Panc1 (cell line): Measurements from ENCODE around the gene GPR141. TPM values are rescaled to one million over a fixed set of nuclear protein-coding genes. Genes with fewer than 3 reads are reported as not detected.

Source experiments
- ATAC-seq: fragments of 200-7000 bp; cut with Tn5 transposase; 2 replicates; pipeline ENCODE4 v1.9.1; 2020; ENCODE audit warnings: mild to moderate bottlenecking, moderate library complexity
- BruUV-seq: library from RNA; stranded (reverse); fragments of 400-500 nt; replicated peaks from 2 replicates; lab custom pipeline; 2021; lab: Mats Ljungman, UMichigan
- CTCF ChIA-PET: fragments of 300-600 bp; sonication (Branson Sonifier 250); formaldehyde crosslinking; loops from one replicate; lab custom pipeline; 2022; ENCODE audit warnings: antibody characterized with exemption; lab: Charles Lee
- POLR2A ChIA-PET: fragments of 300-600 bp; sonication (Branson Sonifier 250); formaldehyde crosslinking; loops from one replicate; lab custom pipeline; 2022; ENCODE audit warnings: antibody characterized with exemption; lab: Charles Lee
- DNase-seq: peaks from one replicate; pipeline ENCODE4 v3.0.0-alpha.2; 2010; ENCODE audit warnings: low read depth, low spot score
- H3K27ac ChIP-seq: 2 replicates; pipeline ENCODE4 v1.5.1; 2011; ENCODE audit warnings: mild to moderate bottlenecking, low read length, inconsistent platforms
- H3K27me3 ChIP-seq: fragments of 200-500 bp; sonication (Bioruptor generic); 2 replicates; pipeline ENCODE4 v1.6.0; 2014; ENCODE audit warnings: low read length, inconsistent platforms; ENCODE audit not compliant: control insufficient read depth, insufficient read depth
- H3K36me3 ChIP-seq: fragments of 200-500 bp; sonication (Bioruptor generic); 2 replicates; pipeline ENCODE4 v1.5.1; 2014; ENCODE audit warnings: inconsistent platforms, mild to moderate bottlenecking, low read length, moderate library complexity; ENCODE audit not compliant: control insufficient read depth, insufficient read depth
- H3K4me1 ChIP-seq: 2 replicates; pipeline ENCODE4 v1.5.1; 2011; ENCODE audit warnings: inconsistent platforms, mild to moderate bottlenecking, low read length, moderate library complexity; ENCODE audit not compliant: control insufficient read depth, insufficient read depth
- H3K4me3 ChIP-seq, 2 experiments: 2 replicates each; pipeline ENCODE4 v1.5.1; 2011 to 2012; ENCODE audit warnings: low read depth in 2 of 2, low read length in 2 of 2, mild to moderate bottlenecking in 2 of 2, inconsistent platforms in 1 of 2, moderate library complexity in 1 of 2
- H3K9me3 ChIP-seq: fragments of 200-500 bp; sonication (Bioruptor generic); 2 replicates; pipeline ENCODE4 v1.5.1; 2014; ENCODE audit warnings: low read depth, mild to moderate bottlenecking, inconsistent platforms, low read length, moderate library complexity; ENCODE audit not compliant: control insufficient read depth, insufficient read depth
- POLR2AphosphoS5 ChIP-seq: IDR thresholded peaks from 2 replicates; pipeline ENCODE4 v1.6.1; 2012; ENCODE audit warnings: mild to moderate bottlenecking, low read depth, low read length, moderate library complexity
- REST ChIP-seq, 2 experiments: IDR thresholded peaks; 2 replicates each; pipeline ENCODE4 v1.6.1; 2011 to 2012; ENCODE audit warnings: low read depth in 2 of 2, control low read depth in 1 of 2, low read length in 1 of 2, mild to moderate bottlenecking in 1 of 2, moderate library complexity in 1 of 2; ENCODE audit not compliant: insufficient read depth in 1 of 2
- SIN3A ChIP-seq: IDR thresholded peaks from 2 replicates; pipeline ENCODE4 v1.6.1; 2012; ENCODE audit warnings: low read depth, mild to moderate bottlenecking, low read length, moderate library complexity, borderline replicate concordance; ENCODE audit not compliant: insufficient read depth
- TCF7L2 ChIP-seq: IDR thresholded peaks from 2 replicates; pipeline ENCODE4 v1.6.1; 2011; ENCODE audit warnings: mild to moderate bottlenecking, low read depth, low read length, inconsistent platforms
- in situ Hi-C: cut with HindIII; loops from 2 replicates; pipeline ENCODE4 v1.10.0; 2016; ENCODE audit warnings: low sequenced_read_pairs, low pct_unique_long_range_greater_than_20kb
- intact Hi-C: fragments of 100-400 bp; cut with micrococcal nuclease; formaldehyde crosslinking; loops from one replicate; pipeline ENCODE4 v1.10.0; 2022; ENCODE audit not compliant: unreplicated experiment
- total RNA-seq: library from RNA; stranded (reverse); gene quantifications from one replicate; pipeline ENCODE4 v1.2.1, GENCODE V29; 2021; ENCODE audit not compliant: unreplicated experiment
- TF ChIP-seq, protein P1 (sequence below): fragments of 450-650 bp; IDR thresholded peaks from 2 replicates; pipeline ENCODE4 v1.5.1; 2017; ENCODE audit warnings: mild to moderate bottlenecking

The GPR141 gene
- total RNA-seq, 1 experiment from 2014 or later: not detected

- no peak for DNase-seq
- Histone ChIP-seq H3K36me3 (no peaks in the 10 kb centered on the region), H3K9me3 (no peaks in the 10 kb centered on the region), H3K4me3 (no peak overlapping the region), H3K27me3 (no peaks in the 10 kb centered on the region), H3K27ac (no peak overlapping the region), H3K4me1 (no peaks in the 10 kb centered on the region)
- intact Hi-C loops: no loop called here
- in situ Hi-C loops: no loop called here
- POLR2A ChIA-PET: no interaction called here
- no TSS peak for BruUV-seq
- CTCF ChIA-PET: no interaction called here
- no peak for ATAC-seq
- TF ChIP-seq SIN3A: no peak
These were observed 87.3 kb downstream of the GPR141 start for GRCh38 chr7:37770838-37771237.

GRCh38 chr7:37771342-37771741 is 87.8 kb downstream of the GPR141 start:
- Histone ChIP-seq H3K36me3 (no peaks in the 10 kb centered on the region), H3K27me3 (no peaks in the 10 kb centered on the region), H3K4me3 (no peak overlapping the region), H3K9me3 (no peaks in the 10 kb centered on the region), H3K27ac (no peak overlapping the region), H3K4me1 (no peaks in the 10 kb centered on the region)
- TF ChIP-seq, protein P1, sequence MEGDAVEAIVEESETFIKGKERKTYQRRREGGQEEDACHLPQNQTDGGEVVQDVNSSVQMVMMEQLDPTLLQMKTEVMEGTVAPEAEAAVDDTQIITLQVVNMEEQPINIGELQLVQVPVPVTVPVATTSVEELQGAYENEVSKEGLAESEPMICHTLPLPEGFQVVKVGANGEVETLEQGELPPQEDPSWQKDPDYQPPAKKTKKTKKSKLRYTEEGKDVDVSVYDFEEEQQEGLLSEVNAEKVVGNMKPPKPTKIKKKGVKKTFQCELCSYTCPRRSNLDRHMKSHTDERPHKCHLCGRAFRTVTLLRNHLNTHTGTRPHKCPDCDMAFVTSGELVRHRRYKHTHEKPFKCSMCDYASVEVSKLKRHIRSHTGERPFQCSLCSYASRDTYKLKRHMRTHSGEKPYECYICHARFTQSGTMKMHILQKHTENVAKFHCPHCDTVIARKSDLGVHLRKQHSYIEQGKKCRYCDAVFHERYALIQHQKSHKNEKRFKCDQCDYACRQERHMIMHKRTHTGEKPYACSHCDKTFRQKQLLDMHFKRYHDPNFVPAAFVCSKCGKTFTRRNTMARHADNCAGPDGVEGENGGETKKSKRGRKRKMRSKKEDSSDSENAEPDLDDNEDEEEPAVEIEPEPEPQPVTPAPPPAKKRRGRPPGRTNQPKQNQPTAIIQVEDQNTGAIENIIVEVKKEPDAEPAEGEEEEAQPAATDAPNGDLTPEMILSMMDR: no peak
- no peak for TF ChIP-seq TCF7L2
- no peak for TF ChIP-seq SIN3A
- TF ChIP-seq REST (IDR thresholded peaks at IDR 0.05; ENCODE audit: insufficient read depth in 1 of 2, low read depth in 2 of 2, low read length in 1 of 2): no peak
- no peak for TF ChIP-seq POLR2AphosphoS5
- DNase-seq (no peak), ATAC-seq (no peak)
- POLR2A ChIA-PET: no interaction called here
- intact Hi-C loops: no loop called here
- CTCF ChIA-PET: no interaction called here
- no TSS peak for BruUV-seq
- in situ Hi-C loops: no loop called here

DNA sequence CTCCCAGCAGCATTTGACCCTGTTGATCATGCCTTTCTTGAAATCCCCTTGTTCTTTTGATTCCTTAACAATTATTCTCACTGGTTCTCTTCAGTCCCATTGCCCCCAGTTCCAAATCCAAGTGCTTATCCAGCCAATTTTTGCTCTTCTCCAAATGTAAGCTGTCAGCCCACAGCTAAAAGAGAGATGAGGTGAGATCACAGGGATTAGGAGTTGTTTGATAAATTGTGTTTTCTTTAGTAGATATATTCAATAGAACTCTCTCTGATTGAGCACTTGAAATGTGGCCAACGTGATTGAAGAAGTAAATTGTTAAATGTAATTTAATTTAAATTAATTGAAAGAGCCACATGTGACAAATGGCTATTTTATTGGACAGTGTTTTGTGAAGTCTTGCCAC is 88.2 kb downstream of the GPR141 start:
- no TSS peak for BruUV-seq
- CTCF ChIA-PET: no interaction called here
- intact Hi-C loops: no loop called here
- ATAC-seq: no peak
- Histone ChIP-seq H3K4me1 (no peaks in the 10 kb centered on the region), H3K36me3 (no peaks in the 10 kb centered on the region), H3K27ac (no peak overlapping the region), H3K9me3 (no peaks in the 10 kb centered on the region), H3K4me3 (no peak overlapping the region), H3K27me3 (no peaks in the 10 kb centered on the region)
- POLR2A ChIA-PET: no interaction called here
- no peak for DNase-seq
- TF ChIP-seq REST (IDR thresholded peaks at IDR 0.05; ENCODE audit: insufficient read depth in 1 of 2, low read depth in 2 of 2, low read length in 1 of 2): no peak
- TF ChIP-seq, protein P1: no peak
- no peak for TF ChIP-seq TCF7L2
- no peak for TF ChIP-seq SIN3A
- TF ChIP-seq POLR2AphosphoS5: no peak
- in situ Hi-C loops: no loop called here
